Sigmoid colon (tissue), 3 donors: ENCODE measurements around the gene PLEKHM1.

ENCODE experiments used
- CTCF ChIP-seq, 4 experiments: fragments of 450-650 bp in 3 of 4; fragments of 200-600 bp in 1 of 4; IDR thresholded peaks; one replicate each; pipeline ENCODE4 v1.5.1; 2016 to 2019; ENCODE audit warnings: antibody characterized with exemption in 4 of 4, mild to moderate bottlenecking in 3 of 4, moderate library complexity in 2 of 4
- POLR2A ChIP-seq, 2 donors: fragments of 450-650 bp; IDR thresholded peaks; one replicate each; pipeline ENCODE4 v1.6.1; 2016; ENCODE audit warnings: antibody characterized with exemption in 2 of 2, mild to moderate bottlenecking in 2 of 2, moderate library complexity in 2 of 2

- TF ChIP-seq CTCF (IDR thresholded peaks at IDR 0.05): no peak
- no peak for TF ChIP-seq POLR2A (IDR thresholded peaks at IDR 0.05)
These were observed 63.2 kb downstream of the PLEKHM1 start for GRCh38 chr17:45427181-45427835.
